Chondrocyte (in vitro differentiated cells): ENCODE data around the gene ITGB1. TPM values are rescaled to one million over a fixed set of nuclear protein-coding genes. Genes with fewer than 3 reads are reported as not detected.
A peak's percentile ranks its signal among the peaks of the same experiment; 100 is the strongest.

ENCODE experiments used
- DNase-seq: peaks from one replicate; pipeline ENCODE4 v3.0.0; 2021; ENCODE audit warnings: mixed read lengths, low spot score
- H3K27ac Mint-ChIP-seq: one replicate; pipeline ENCODE4 v1.8.0; 2021; ENCODE audit warnings: mild to moderate bottlenecking, moderate library complexity, mixed read lengths; ENCODE audit not compliant: unreplicated experiment
- H3K27me3 Mint-ChIP-seq: 2 replicates; pipeline ENCODE4 v1.8.0; 2021; ENCODE audit warnings: low read depth, mixed read lengths
- H3K36me3 Mint-ChIP-seq: 2 replicates; pipeline ENCODE4 v1.8.0; 2021; ENCODE audit warnings: low read depth, mixed read lengths
- H3K4me1 Mint-ChIP-seq: 2 replicates; pipeline ENCODE4 v1.8.0; 2021; ENCODE audit warnings: low read depth, mild to moderate bottlenecking, mixed read lengths
- H3K4me3 Mint-ChIP-seq: one replicate; pipeline ENCODE4 v1.8.0; 2021; ENCODE audit warnings: mild to moderate bottlenecking, moderate library complexity, mixed read lengths; ENCODE audit not compliant: unreplicated experiment
- H3K9me3 Mint-ChIP-seq: 2 replicates; pipeline ENCODE4 v1.8.0; 2021; ENCODE audit warnings: low read depth, mixed read lengths
- total RNA-seq: library from RNA; stranded (reverse); gene quantifications from 3 replicates; pipeline ENCODE4 v1.2.1, GENCODE V29; 2021
- TF ChIP-seq, protein P1 (sequence below): fragments of 200-600 bp; sonication (generic); IDR thresholded peaks from 2 replicates; pipeline ENCODE4 v1.5.0; 2021; ENCODE audit warnings: antibody characterized with exemption, mild to moderate bottlenecking, moderate library complexity

Gene ITGB1
- total RNA-seq, 1 donor from 2014 or later: 1,183 TPM

DNA sequence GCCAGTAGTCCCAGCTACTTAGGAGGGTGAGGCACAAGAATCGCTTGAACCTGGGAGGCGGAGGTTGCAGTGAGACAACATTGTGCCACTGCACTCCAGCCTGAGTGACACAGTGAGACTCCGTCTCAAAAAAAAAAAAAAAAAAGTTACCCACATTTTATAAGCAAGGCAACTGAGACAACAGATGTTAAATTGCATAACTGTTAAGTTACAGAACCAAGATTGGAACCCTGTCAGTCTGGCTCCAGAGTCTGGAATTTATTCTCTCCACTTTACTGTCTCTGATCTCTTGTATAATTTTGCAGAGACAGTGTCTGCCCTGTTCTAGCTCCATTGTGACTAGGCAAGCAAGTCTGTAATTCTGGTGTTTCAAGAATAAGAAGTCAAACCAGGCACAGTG, 6.2 kb upstream of the ITGB1 start:
- Mint-ChIP-seq H3K27ac (no peak overlapping the region), H3K36me3 (no peaks in the 10 kb centered on the region), H3K9me3 (peaks cover 9% of the 10 kb centered on the region), H3K27me3 (no peaks in the 10 kb centered on the region), H3K4me3 (no peak overlapping the region), H3K4me1 (peaks cover 40% of the 10 kb centered on the region)
- TF ChIP-seq, protein P1, sequence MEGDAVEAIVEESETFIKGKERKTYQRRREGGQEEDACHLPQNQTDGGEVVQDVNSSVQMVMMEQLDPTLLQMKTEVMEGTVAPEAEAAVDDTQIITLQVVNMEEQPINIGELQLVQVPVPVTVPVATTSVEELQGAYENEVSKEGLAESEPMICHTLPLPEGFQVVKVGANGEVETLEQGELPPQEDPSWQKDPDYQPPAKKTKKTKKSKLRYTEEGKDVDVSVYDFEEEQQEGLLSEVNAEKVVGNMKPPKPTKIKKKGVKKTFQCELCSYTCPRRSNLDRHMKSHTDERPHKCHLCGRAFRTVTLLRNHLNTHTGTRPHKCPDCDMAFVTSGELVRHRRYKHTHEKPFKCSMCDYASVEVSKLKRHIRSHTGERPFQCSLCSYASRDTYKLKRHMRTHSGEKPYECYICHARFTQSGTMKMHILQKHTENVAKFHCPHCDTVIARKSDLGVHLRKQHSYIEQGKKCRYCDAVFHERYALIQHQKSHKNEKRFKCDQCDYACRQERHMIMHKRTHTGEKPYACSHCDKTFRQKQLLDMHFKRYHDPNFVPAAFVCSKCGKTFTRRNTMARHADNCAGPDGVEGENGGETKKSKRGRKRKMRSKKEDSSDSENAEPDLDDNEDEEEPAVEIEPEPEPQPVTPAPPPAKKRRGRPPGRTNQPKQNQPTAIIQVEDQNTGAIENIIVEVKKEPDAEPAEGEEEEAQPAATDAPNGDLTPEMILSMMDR: no peak
- no peak for DNase-seq

DNA sequence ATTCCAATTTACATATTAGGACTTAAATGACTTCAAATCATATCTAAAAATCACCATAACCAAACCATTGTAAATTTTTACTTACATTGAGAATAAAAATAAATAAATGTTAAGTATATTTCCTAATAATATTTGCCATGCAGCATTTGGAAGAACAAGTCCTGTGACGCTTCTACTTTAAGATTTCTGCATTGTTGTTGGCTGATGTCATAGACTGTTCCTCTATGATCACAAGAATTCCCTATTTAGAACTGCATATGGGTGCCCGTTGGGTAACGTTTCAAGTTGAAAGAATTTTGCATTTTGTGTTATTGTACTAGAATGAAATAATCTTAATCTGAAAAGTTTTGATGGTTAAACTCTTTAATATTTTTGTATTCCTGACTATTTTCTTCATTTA, 5.1 kb upstream of the ITGB1 start:
- DNase-seq: no peak
- no peak overlapping the region for H3K4me3 Mint-ChIP-seq
- peaks cover 9% of the 10 kb centered on the region for H3K9me3 Mint-ChIP-seq
- H3K4me1 Mint-ChIP-seq: peaks cover 48% of the 10 kb centered on the region
- H3K27ac Mint-ChIP-seq: peak overlapping the region; percentile 81
- no peaks in the 10 kb centered on the region for H3K36me3 Mint-ChIP-seq
- TF ChIP-seq, protein P1: no peak
- no peaks in the 10 kb centered on the region for H3K27me3 Mint-ChIP-seq

DNA sequence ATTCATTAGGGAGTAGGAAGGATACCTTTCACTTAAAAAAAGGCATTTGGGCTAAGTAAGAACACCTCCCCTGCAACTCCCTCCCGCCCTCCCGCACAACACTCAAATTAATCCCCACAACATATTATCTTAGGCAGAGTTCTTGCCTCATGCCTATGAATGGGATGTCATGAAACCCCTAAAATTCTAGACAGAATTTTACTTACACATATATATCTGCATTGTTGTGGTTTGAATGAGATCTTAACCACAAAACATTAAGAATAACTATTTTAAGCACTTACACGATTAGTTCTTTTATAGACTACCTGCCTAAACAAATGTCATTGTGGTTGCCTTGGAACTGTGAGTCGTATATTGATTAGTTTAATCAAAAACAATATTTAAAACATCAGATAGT, 4.5 kb upstream of the ITGB1 start:
- peak overlapping the region; percentile 90 for H3K27ac Mint-ChIP-seq
- TF ChIP-seq, protein P1: no peak
- no peak for DNase-seq
- no peaks in the 10 kb centered on the region for H3K27me3 Mint-ChIP-seq
- no peaks in the 10 kb centered on the region for H3K36me3 Mint-ChIP-seq
- H3K4me3 Mint-ChIP-seq: peak overlapping the region; percentile 12
- H3K9me3 Mint-ChIP-seq: peaks cover 9% of the 10 kb centered on the region
- H3K4me1 Mint-ChIP-seq: peaks cover 48% of the 10 kb centered on the region

DNA sequence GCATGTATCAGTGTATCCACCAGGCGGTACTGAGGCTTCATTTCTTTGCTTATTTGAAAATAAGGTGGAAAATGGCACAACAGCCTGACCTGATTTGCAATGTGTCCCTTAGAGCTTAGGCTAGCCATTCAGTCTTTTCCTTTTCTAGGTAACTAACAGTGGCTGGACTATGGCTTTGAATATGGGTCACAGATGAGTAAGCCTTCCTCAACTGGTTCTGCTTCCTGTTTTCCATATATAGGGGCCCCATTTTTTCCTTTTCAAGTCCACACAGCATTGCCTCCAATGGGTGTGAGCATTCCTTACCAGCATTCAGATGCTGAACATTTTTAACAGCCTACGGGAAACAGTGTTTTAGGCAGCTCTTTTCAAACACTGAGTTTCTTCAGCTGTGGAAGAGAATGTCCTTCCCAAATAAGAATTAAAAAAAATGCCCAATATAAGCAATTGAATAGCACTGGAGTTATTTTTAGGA, 3.9 kb upstream of the ITGB1 start:
- Mint-ChIP-seq H3K27me3 (no peaks in the 10 kb centered on the region), H3K4me1 (peaks cover 48% of the 10 kb centered on the region), H3K27ac (peak overlapping the region; percentile 90), H3K36me3 (no peaks in the 10 kb centered on the region), H3K4me3 (peak overlapping the region; percentile 32), H3K9me3 (peaks cover 9% of the 10 kb centered on the region)
- DNase-seq: no peak
- TF ChIP-seq, protein P1: peak; percentile 63

DNA sequence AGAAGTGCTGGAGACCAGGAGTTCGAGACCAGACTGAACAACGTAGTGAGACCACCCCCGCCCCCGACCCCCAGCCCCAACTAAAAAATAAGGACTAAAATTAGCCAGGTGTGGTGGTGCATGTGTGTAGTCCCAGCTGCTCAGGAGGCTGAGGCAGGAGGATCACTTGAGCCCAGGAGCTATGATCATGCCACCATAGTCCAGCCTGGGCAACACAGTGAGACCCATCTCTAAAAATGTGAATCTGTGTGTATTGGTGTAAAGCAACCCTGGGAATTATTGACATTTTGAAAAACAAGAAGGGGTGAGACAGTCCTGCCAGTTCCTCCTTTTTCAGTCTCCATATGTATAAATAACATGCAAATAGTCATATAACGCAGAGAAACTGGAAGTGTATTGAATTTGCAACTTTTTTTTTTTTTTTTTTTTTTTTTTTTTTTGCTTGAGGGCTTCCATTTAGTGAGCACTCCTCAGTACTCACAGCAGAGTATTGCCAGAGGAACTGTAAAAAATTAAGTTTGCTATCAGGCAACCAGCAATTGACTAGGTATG, 3.4 kb upstream of the ITGB1 start:
- peaks cover 51% of the 10 kb centered on the region for H3K4me1 Mint-ChIP-seq
- no peaks in the 10 kb centered on the region for H3K27me3 Mint-ChIP-seq
- H3K4me3 Mint-ChIP-seq: no peak overlapping the region
- H3K36me3 Mint-ChIP-seq: no peaks in the 10 kb centered on the region
- peak overlapping the region; percentile 90 for H3K27ac Mint-ChIP-seq
- no peak for DNase-seq
- TF ChIP-seq, protein P1: no peak
- peaks cover 8% of the 10 kb centered on the region for H3K9me3 Mint-ChIP-seq
